ENCODE measurements around the gene ARFGAP1. TPM values are rescaled to one million over a fixed set of nuclear protein-coding genes. Genes with fewer than 3 reads are reported as not detected.

ARFGAP1 gene
- total and polyA plus RNA-seq, 2 donors = 36.3 to 111 TPM

- peaks cover 0 to 12% of the 10 kb centered on the region in 2 donors for H3K4me1 ChIP-seq (ENCODE audit: control insufficient read depth in 2 of 2, insufficient read depth in 2 of 2, low read length in 2 of 2)
- DNase-seq (ENCODE audit: low read depth in 6 of 9, low spot score in 9 of 9) = no peak
- H3K4me3 ChIP-seq (ENCODE audit: low read length in 2 of 2) = no peak overlapping the region
- H3K36me3 ChIP-seq (ENCODE audit: control insufficient read depth in 2 of 2, insufficient read depth in 2 of 2, low read length in 1 of 2) = no peaks in the 10 kb centered on the region
- H3K27me3 ChIP-seq (ENCODE audit: control insufficient read depth in 2 of 2, insufficient read depth in 1 of 2, low read length in 1 of 2) = peaks cover 54 to 86% of the 10 kb centered on the region in 2 donors
- H3K9me3 ChIP-seq (ENCODE audit: control insufficient read depth in 2 of 2, insufficient read depth in 1 of 2, low read length in 1 of 2) = no peaks in the 10 kb centered on the region
- H3K27ac ChIP-seq (ENCODE audit: low read depth in 1 of 2, low read length in 1 of 2) = no peak overlapping the region
- 11% methylated on average over 56 of the region's 56 CpGs for WGBS
Observed at GRCh38 chr20:63254606-63255384, 17.8 kb upstream of the ARFGAP1 start.

- Histone ChIP-seq H3K27me3 (ENCODE audit: control insufficient read depth in 2 of 2, insufficient read depth in 1 of 2, low read length in 1 of 2) (peaks cover 57 to 89% of the 10 kb centered on the region in 2 donors), H3K27ac (ENCODE audit: low read depth in 1 of 2, low read length in 1 of 2) (no peak overlapping the region), H3K4me3 (ENCODE audit: low read length in 2 of 2) (no peak overlapping the region), H3K36me3 (ENCODE audit: control insufficient read depth in 2 of 2, insufficient read depth in 2 of 2, low read length in 1 of 2) (no peaks in the 10 kb centered on the region), H3K4me1 (ENCODE audit: control insufficient read depth in 2 of 2, insufficient read depth in 2 of 2, low read length in 2 of 2) (peaks cover 0 to 12% of the 10 kb centered on the region in 2 donors), H3K9me3 (ENCODE audit: control insufficient read depth in 2 of 2, insufficient read depth in 1 of 2, low read length in 1 of 2) (no peaks in the 10 kb centered on the region)
- DNase-seq (ENCODE audit: low read depth in 6 of 9, low spot score in 9 of 9) = no peak
- 58% methylated on average over 31 of the region's 31 CpGs for WGBS
Observed at GRCh38 chr20:63255931-63256704, 16.5 kb upstream of the ARFGAP1 start.

GRCh38 chr20:63256954-63257353, 15.7 kb upstream of the ARFGAP1 start:
- no peak overlapping the region for H3K27ac ChIP-seq (ENCODE audit: low read depth in 1 of 2, low read length in 1 of 2)
- peaks cover 0 to 13% of the 10 kb centered on the region in 2 donors for H3K4me1 ChIP-seq (ENCODE audit: control insufficient read depth in 2 of 2, insufficient read depth in 2 of 2, low read length in 2 of 2)
- H3K27me3 ChIP-seq (ENCODE audit: control insufficient read depth in 2 of 2, insufficient read depth in 1 of 2, low read length in 1 of 2) = peaks cover 52 to 93% of the 10 kb centered on the region in 2 donors
- no peak for DNase-seq (ENCODE audit: low read depth in 6 of 9, low spot score in 9 of 9)
- no peaks in the 10 kb centered on the region for H3K9me3 ChIP-seq (ENCODE audit: control insufficient read depth in 2 of 2, insufficient read depth in 1 of 2, low read length in 1 of 2)
- H3K4me3 ChIP-seq (ENCODE audit: low read length in 2 of 2) = no peak overlapping the region
- no peaks in the 10 kb centered on the region for H3K36me3 ChIP-seq (ENCODE audit: control insufficient read depth in 2 of 2, insufficient read depth in 2 of 2, low read length in 1 of 2)
- WGBS = 94% methylated on average over 4 of the region's 4 CpGs

GRCh38 chr20:63257629-63258028, 15.0 kb upstream of the ARFGAP1 start:
- Histone ChIP-seq H3K36me3 (ENCODE audit: control insufficient read depth in 2 of 2, insufficient read depth in 2 of 2, low read length in 1 of 2) (no peaks in the 10 kb centered on the region), H3K27ac (ENCODE audit: low read depth in 1 of 2, low read length in 1 of 2) (no peak overlapping the region), H3K9me3 (ENCODE audit: control insufficient read depth in 2 of 2, insufficient read depth in 1 of 2, low read length in 1 of 2) (no peaks in the 10 kb centered on the region), H3K4me3 (ENCODE audit: low read length in 2 of 2) (no peak overlapping the region), H3K27me3 (ENCODE audit: control insufficient read depth in 2 of 2, insufficient read depth in 1 of 2, low read length in 1 of 2) (peaks cover 45 to 92% of the 10 kb centered on the region in 2 donors), H3K4me1 (ENCODE audit: control insufficient read depth in 2 of 2, insufficient read depth in 2 of 2, low read length in 2 of 2) (peaks cover 0 to 15% of the 10 kb centered on the region in 2 donors)
- 93% methylated on average over 13 of the region's 13 CpGs for WGBS
- no peak for DNase-seq (ENCODE audit: low read depth in 6 of 9, low spot score in 9 of 9)

- Histone ChIP-seq H3K36me3 (ENCODE audit: control insufficient read depth in 2 of 2, insufficient read depth in 2 of 2, low read length in 1 of 2) (no peaks in the 10 kb centered on the region), H3K27me3 (ENCODE audit: control insufficient read depth in 2 of 2, insufficient read depth in 1 of 2, low read length in 1 of 2) (peaks cover 34 to 88% of the 10 kb centered on the region in 2 donors), H3K27ac (ENCODE audit: low read depth in 1 of 2, low read length in 1 of 2) (no peak overlapping the region), H3K4me1 (ENCODE audit: control insufficient read depth in 2 of 2, insufficient read depth in 2 of 2, low read length in 2 of 2) (peaks cover 0 to 15% of the 10 kb centered on the region in 2 donors), H3K9me3 (ENCODE audit: control insufficient read depth in 2 of 2, insufficient read depth in 1 of 2, low read length in 1 of 2) (no peaks in the 10 kb centered on the region), H3K4me3 (ENCODE audit: low read length in 2 of 2) (no peak overlapping the region)
- WGBS = 69% methylated on average over 8 of the region's 8 CpGs
- no peak for DNase-seq (ENCODE audit: low read depth in 6 of 9, low spot score in 9 of 9)
Observed at GRCh38 chr20:63258781-63259180, 13.8 kb upstream of the ARFGAP1 start.

GRCh38 chr20:63259734-63260460, 12.7 kb upstream of the ARFGAP1 start:
- Histone ChIP-seq H3K4me3 (ENCODE audit: low read length in 2 of 2) (no peak overlapping the region), H3K4me1 (ENCODE audit: control insufficient read depth in 2 of 2, insufficient read depth in 2 of 2, low read length in 2 of 2) (peaks cover 0 to 15% of the 10 kb centered on the region in 2 donors), H3K27me3 (ENCODE audit: control insufficient read depth in 2 of 2, insufficient read depth in 1 of 2, low read length in 1 of 2) (peaks cover 23 to 85% of the 10 kb centered on the region in 2 donors), H3K27ac (ENCODE audit: low read depth in 1 of 2, low read length in 1 of 2) (no peak overlapping the region), H3K9me3 (ENCODE audit: control insufficient read depth in 2 of 2, insufficient read depth in 1 of 2, low read length in 1 of 2) (no peaks in the 10 kb centered on the region), H3K36me3 (ENCODE audit: control insufficient read depth in 2 of 2, insufficient read depth in 2 of 2, low read length in 1 of 2) (no peaks in the 10 kb centered on the region)
- no peak for DNase-seq (ENCODE audit: low read depth in 6 of 9, low spot score in 9 of 9)
- 83% methylated on average over 25 of the region's 25 CpGs for WGBS

- H3K27me3 ChIP-seq (ENCODE audit: control insufficient read depth in 2 of 2, insufficient read depth in 1 of 2, low read length in 1 of 2) = peaks cover 17 to 79% of the 10 kb centered on the region in 2 donors
- H3K4me3 ChIP-seq (ENCODE audit: low read length in 2 of 2) = no peak overlapping the region
- no peaks in the 10 kb centered on the region for H3K9me3 ChIP-seq (ENCODE audit: control insufficient read depth in 2 of 2, insufficient read depth in 1 of 2, low read length in 1 of 2)
- peaks cover 0 to 15% of the 10 kb centered on the region in 2 donors for H3K4me1 ChIP-seq (ENCODE audit: control insufficient read depth in 2 of 2, insufficient read depth in 2 of 2, low read length in 2 of 2)
- 94% methylated on average over 15 of the region's 15 CpGs for WGBS
- H3K27ac ChIP-seq (ENCODE audit: low read depth in 1 of 2, low read length in 1 of 2) = no peak overlapping the region
- no peak for DNase-seq (ENCODE audit: low read depth in 6 of 9, low spot score in 9 of 9)
- no peaks in the 10 kb centered on the region for H3K36me3 ChIP-seq (ENCODE audit: control insufficient read depth in 2 of 2, insufficient read depth in 2 of 2, low read length in 1 of 2)
Observed at GRCh38 chr20:63260521-63260920, 12.1 kb upstream of the ARFGAP1 start.

- no peak overlapping the region for H3K4me3 ChIP-seq (ENCODE audit: low read length in 2 of 2)
- WGBS = 72% methylated on average over 25 of the region's 25 CpGs
- H3K36me3 ChIP-seq (ENCODE audit: control insufficient read depth in 2 of 2, insufficient read depth in 2 of 2, low read length in 1 of 2) = no peaks in the 10 kb centered on the region
- no peaks in the 10 kb centered on the region for H3K9me3 ChIP-seq (ENCODE audit: control insufficient read depth in 2 of 2, insufficient read depth in 1 of 2, low read length in 1 of 2)
- DNase-seq (ENCODE audit: low read depth in 6 of 9, low spot score in 9 of 9) = no peak
- peaks cover 10 to 72% of the 10 kb centered on the region in 2 donors for H3K27me3 ChIP-seq (ENCODE audit: control insufficient read depth in 2 of 2, insufficient read depth in 1 of 2, low read length in 1 of 2)
- no peak overlapping the region for H3K27ac ChIP-seq (ENCODE audit: low read depth in 1 of 2, low read length in 1 of 2)
- H3K4me1 ChIP-seq (ENCODE audit: control insufficient read depth in 2 of 2, insufficient read depth in 2 of 2, low read length in 2 of 2) = peaks cover 0 to 15% of the 10 kb centered on the region in 2 donors
Observed at GRCh38 chr20:63261060-63261794, 11.4 kb upstream of the ARFGAP1 start.

Data from thymus (tissue), 11 donors.